Esophagus muscularis mucosa (tissue), 4 donors: Measurements from ENCODE around the gene TTC19.

Experiments
- CTCF ChIP-seq, 3 experiments: fragments of 200-600 bp in 2 of 3; fragments of 450-650 bp in 1 of 3; sonication (generic) in 2 of 3; IDR thresholded peaks; one replicate each; pipeline ENCODE4 v1.5.1; 2017 to 2019; ENCODE audit warnings: antibody characterized with exemption in 3 of 3, mild to moderate bottlenecking in 2 of 3, moderate library complexity in 1 of 3
- EP300 ChIP-seq: sonication (generic); formaldehyde crosslinking; IDR thresholded peaks from one replicate; pipeline ENCODE4 v1.6.1; 2017; ENCODE audit warnings: antibody characterized with exemption
- POLR2A ChIP-seq: fragments of 450-650 bp; IDR thresholded peaks from one replicate; pipeline ENCODE4 v1.6.1; 2017; ENCODE audit warnings: antibody characterized with exemption, moderate library complexity, mild to moderate bottlenecking, low read depth

GRCh38 chr17:15954222-15954621 lies 45.4 kb upstream of the TTC19 start:
- TF ChIP-seq CTCF (IDR thresholded peaks at IDR 0.05) (no peak), POLR2A (no peak), EP300 (no peak)
